ENCODE results near the gene PDIA5.

PDIA5 gene

GRCh38 chr3:123072564-123072963 is 5.7 kb downstream of the PDIA5 start:
- Histone ChIP-seq H3K36me3 (replicated peaks; ENCODE audit: insufficient read depth, low read length) (no peaks in the 10 kb centered on the region), H3K79me2 (ENCODE audit: low read length) (peaks cover 98% of the 10 kb centered on the region), H3K9ac (ENCODE audit: low read length) (no peak overlapping the region), H3K4me2 (ENCODE audit: low read depth, low read length) (no peak overlapping the region), H4K20me1 (ENCODE audit: insufficient read depth, low read length) (peaks cover 10% of the 10 kb centered on the region), H3K9me3 (replicated peaks; ENCODE audit: insufficient read depth, low read length) (no peaks in the 10 kb centered on the region), H3K27me3 (replicated peaks; ENCODE audit: insufficient read depth, low read length) (no peaks in the 10 kb centered on the region), H3K9me2 (replicated peaks; ENCODE audit: insufficient read depth, low read length) (no peaks in the 10 kb centered on the region), H3F3A (ENCODE audit: insufficient read depth, low read length) (no peaks in the 10 kb centered on the region; the same call in 1 of the 2 replicates), H3K4me1 (ENCODE audit: low read length) (peaks cover 9% of the 10 kb centered on the region), H3K27ac (ENCODE audit: low read length) (no peak overlapping the region), H3K4me3 (ENCODE audit: low read length) (no peak overlapping the region), H2AFZ (ENCODE audit: low read length) (no peak overlapping the region)
- TF ChIP-seq EZH2phosphoT487 (IDR thresholded peaks at IDR 0.05; ENCODE audit: low read length) (no peak), EZH2 (optimal IDR thresholded peaks at IDR 0.05; ENCODE audit: low read depth, low read length) (no peak)
- TF ChIP-seq, protein P1, sequence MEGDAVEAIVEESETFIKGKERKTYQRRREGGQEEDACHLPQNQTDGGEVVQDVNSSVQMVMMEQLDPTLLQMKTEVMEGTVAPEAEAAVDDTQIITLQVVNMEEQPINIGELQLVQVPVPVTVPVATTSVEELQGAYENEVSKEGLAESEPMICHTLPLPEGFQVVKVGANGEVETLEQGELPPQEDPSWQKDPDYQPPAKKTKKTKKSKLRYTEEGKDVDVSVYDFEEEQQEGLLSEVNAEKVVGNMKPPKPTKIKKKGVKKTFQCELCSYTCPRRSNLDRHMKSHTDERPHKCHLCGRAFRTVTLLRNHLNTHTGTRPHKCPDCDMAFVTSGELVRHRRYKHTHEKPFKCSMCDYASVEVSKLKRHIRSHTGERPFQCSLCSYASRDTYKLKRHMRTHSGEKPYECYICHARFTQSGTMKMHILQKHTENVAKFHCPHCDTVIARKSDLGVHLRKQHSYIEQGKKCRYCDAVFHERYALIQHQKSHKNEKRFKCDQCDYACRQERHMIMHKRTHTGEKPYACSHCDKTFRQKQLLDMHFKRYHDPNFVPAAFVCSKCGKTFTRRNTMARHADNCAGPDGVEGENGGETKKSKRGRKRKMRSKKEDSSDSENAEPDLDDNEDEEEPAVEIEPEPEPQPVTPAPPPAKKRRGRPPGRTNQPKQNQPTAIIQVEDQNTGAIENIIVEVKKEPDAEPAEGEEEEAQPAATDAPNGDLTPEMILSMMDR (IDR thresholded peaks at IDR 0.05; ENCODE audit: low read length), result no peak
- no peak for DNase-seq

DNA sequence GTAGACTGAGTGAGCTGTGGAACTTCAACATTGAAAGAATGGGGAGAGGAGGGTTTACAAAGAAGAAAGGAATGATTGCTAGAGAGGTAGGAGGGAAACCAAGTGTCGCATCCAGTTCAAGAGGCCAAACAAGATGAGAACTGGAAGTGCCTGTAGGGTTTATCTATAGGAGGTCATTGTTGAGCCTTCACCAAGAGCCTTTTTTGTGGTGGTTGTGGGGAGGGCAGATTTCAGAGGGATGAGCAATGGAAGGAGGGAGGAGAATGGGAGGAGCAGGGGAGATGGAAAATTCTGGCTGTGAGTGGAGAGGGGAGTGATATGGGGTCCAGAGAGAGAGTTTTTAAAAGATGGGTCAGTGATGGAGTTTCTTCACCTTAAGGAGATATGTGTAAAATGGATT is 8.5 kb downstream of the PDIA5 start:
- DNase-seq, result no peak
- H3K4me2 ChIP-seq (ENCODE audit: low read depth, low read length), result no peak overlapping the region
- H3K4me3 ChIP-seq (ENCODE audit: low read length), result no peak overlapping the region

DNA sequence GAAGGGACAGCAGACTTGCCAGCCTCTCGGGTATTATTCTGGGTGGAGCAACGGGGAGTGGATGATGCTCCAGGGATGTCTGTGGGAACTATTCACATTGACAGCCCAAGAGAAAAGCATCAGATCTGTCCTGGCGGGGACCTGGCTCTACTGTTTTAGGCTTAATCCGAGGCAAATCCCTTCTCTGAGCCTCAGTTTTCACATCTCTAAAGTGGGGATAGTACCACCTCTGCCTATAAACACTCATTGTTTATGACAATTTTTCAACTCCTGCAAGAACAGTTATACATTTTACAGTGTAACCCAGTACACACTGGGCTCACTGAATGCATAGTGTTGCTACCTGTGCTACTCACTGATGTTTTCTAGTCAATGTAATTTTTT is 9.3 kb downstream of the PDIA5 start:
- Histone ChIP-seq H4K20me1 (ENCODE audit: insufficient read depth, low read length) (peaks cover 10% of the 10 kb centered on the region), H3K9me2 (replicated peaks; ENCODE audit: insufficient read depth, low read length) (no peaks in the 10 kb centered on the region), H3K27me3 (replicated peaks; ENCODE audit: insufficient read depth, low read length) (no peaks in the 10 kb centered on the region), H3K9ac (ENCODE audit: low read length) (no peak overlapping the region), H3K4me1 (ENCODE audit: low read length) (no peaks in the 10 kb centered on the region), H3F3A (ENCODE audit: insufficient read depth, low read length) (no peaks in the 10 kb centered on the region), H3K4me2 (ENCODE audit: low read depth, low read length) (no peak overlapping the region), H3K9me3 (replicated peaks; ENCODE audit: insufficient read depth, low read length) (no peaks in the 10 kb centered on the region), H3K27ac (ENCODE audit: low read length) (no peak overlapping the region), H2AFZ (ENCODE audit: low read length) (no peak overlapping the region), H3K36me3 (replicated peaks; ENCODE audit: insufficient read depth, low read length) (no peaks in the 10 kb centered on the region), H3K79me2 (ENCODE audit: low read length) (peaks cover 95% of the 10 kb centered on the region), H3K4me3 (ENCODE audit: low read length) (no peak overlapping the region)
- no peak for TF ChIP-seq EZH2 (optimal IDR thresholded peaks at IDR 0.05; ENCODE audit: low read depth, low read length)
- no peak for TF ChIP-seq EZH2phosphoT487 (IDR thresholded peaks at IDR 0.05; ENCODE audit: low read length)
- TF ChIP-seq, protein P1 (IDR thresholded peaks at IDR 0.05; ENCODE audit: low read length), result no peak
- DNase-seq, result no peak

More for the DNA sequence above, 8.5 kb downstream of the PDIA5 start:
- no peak overlapping the region for H2AFZ ChIP-seq (ENCODE audit: low read length)
- TF ChIP-seq EZH2phosphoT487 (IDR thresholded peaks at IDR 0.05; ENCODE audit: low read length), result no peak
- TF ChIP-seq EZH2 (optimal IDR thresholded peaks at IDR 0.05; ENCODE audit: low read depth, low read length), result no peak
- TF ChIP-seq, protein P1 (IDR thresholded peaks at IDR 0.05; ENCODE audit: low read length), result no peak
- H3K9me2 ChIP-seq (replicated peaks; ENCODE audit: insufficient read depth, low read length), result no peaks in the 10 kb centered on the region
- no peaks in the 10 kb centered on the region for H3F3A ChIP-seq (ENCODE audit: insufficient read depth, low read length)
- no peaks in the 10 kb centered on the region for H3K27me3 ChIP-seq (replicated peaks; ENCODE audit: insufficient read depth, low read length)
- no peaks in the 10 kb centered on the region for H3K9me3 ChIP-seq (replicated peaks; ENCODE audit: insufficient read depth, low read length)
- peaks cover 10% of the 10 kb centered on the region for H4K20me1 ChIP-seq (ENCODE audit: insufficient read depth, low read length)
- H3K4me1 ChIP-seq (ENCODE audit: low read length), result no peaks in the 10 kb centered on the region
- no peak overlapping the region for H3K27ac ChIP-seq (ENCODE audit: low read length)
- H3K79me2 ChIP-seq (ENCODE audit: low read length), result peaks cover 94% of the 10 kb centered on the region
- no peaks in the 10 kb centered on the region for H3K36me3 ChIP-seq (replicated peaks; ENCODE audit: insufficient read depth, low read length)
- H3K9ac ChIP-seq (ENCODE audit: low read length), result no peak overlapping the region

Measured in MM.1S (cell line).